Activated T-cell treated with anti-CD3 and anti-CD28 coated beads for 24 hours (primary cell): ENCODE results near the gene PCP2.

Source experiments
- DNase-seq: peaks from one replicate; pipeline ENCODE4 v3.0.0-alpha.2; 2020; ENCODE audit warnings: low read depth

Gene PCP2

GRCh38 chr19:7618771-7619510, 14.6 kb downstream of the PCP2 start:
- DNase-seq = no peak

- DNase-seq = no peak
Measured at GRCh38 chr19:7618348-7618747, 15.2 kb downstream of the PCP2 start.

- no peak for DNase-seq
Measured at GRCh38 chr19:7617735-7618134, 15.8 kb downstream of the PCP2 start.

- DNase-seq = no peak
Measured at GRCh38 chr19:7617172-7617571, 16.3 kb downstream of the PCP2 start.

- no peak for DNase-seq
Measured at GRCh38 chr19:7614859-7615741, 18.4 kb downstream of the PCP2 start.

GRCh38 chr19:7612282-7613274, 20.9 kb downstream of the PCP2 start:
- no peak for DNase-seq

GRCh38 chr19:7611541-7612279, 21.8 kb downstream of the PCP2 start:
- no peak for DNase-seq

- DNase-seq = no peak
Measured at GRCh38 chr19:7610491-7611240, 22.9 kb downstream of the PCP2 start.

GRCh38 chr19:7607874-7608560, 25.5 kb downstream of the PCP2 start:
- no peak for DNase-seq

- DNase-seq = no peak
Measured at GRCh38 chr19:7607212-7607873, 26.2 kb downstream of the PCP2 start.

GRCh38 chr19:7606289-7606688, 27.2 kb downstream of the PCP2 start:
- no peak for DNase-seq

GRCh38 chr19:7605490-7606222, 27.9 kb downstream of the PCP2 start:
- DNase-seq = no peak

GRCh38 chr19:7603919-7604318, 29.6 kb downstream of the PCP2 start:
- no peak for DNase-seq

GRCh38 chr19:7602935-7603497, 30.5 kb downstream of the PCP2 start:
- DNase-seq = no peak

GRCh38 chr19:7602240-7602934, 31.1 kb downstream of the PCP2 start:
- no peak for DNase-seq

- DNase-seq = no peak
Measured at GRCh38 chr19:7600721-7601120, 32.8 kb downstream of the PCP2 start.

- DNase-seq = no peak
Measured at GRCh38 chr19:7598180-7598579, 35.3 kb downstream of the PCP2 start.

- no peak for DNase-seq
Measured at GRCh38 chr19:7597689-7598088, 35.8 kb downstream of the PCP2 start.
